Measurements from ENCODE around the gene PSMC3. TPM values are rescaled to one million over a fixed set of nuclear protein-coding genes. Genes with fewer than 3 reads are reported as not detected.
A peak's percentile ranks its signal among the peaks of the same experiment; 100 is the strongest.

The PSMC3 gene
- total and polyA plus RNA-seq, 2 of the 13 experiments (the other 11 are each of a cell fraction or from before 2014, with no cell fraction given) = 75.8 to 214 TPM

DNA sequence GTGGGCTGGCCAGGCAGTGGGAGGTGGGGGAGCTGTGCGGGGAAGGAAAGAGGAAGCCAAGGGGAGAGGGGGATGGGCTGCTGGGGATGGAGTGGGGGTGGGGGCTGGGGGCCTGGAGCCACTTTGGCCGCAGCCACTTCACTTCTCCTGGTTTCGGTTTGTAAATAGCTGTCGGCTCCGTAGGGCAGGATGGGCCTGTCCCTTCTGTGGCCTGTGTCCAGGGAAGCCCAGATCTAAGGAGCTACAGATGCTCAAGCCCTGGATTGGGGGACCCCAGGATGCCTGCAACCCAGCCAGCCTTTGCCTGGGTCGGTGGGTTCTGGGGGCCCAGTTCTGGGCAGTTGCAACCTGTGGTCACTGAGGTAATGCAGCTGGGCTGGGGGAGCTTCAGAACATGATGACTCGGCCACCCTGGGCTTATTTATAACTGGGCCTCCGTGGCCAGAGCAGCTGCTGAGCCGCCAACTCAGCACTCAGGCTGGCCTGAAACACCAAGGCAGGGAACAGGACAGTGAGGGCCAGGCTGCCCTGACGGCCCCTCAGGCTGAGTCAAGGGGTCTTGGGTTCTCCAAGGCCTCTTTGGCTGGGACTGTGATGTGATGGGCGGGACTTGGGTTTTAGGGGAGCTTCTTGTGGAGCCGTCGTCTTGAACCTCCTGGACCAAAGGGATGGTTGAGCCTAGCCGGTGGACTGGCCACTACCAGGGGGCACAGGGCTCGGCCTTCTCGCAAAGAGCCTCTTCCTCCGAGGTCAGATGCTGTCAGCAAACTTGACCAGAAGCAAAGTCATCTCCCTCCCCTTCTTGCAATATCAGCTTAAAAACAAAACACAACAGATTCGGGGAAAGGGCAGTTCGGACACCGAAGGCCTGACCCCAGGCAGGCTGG is 32.8 kb downstream of the PSMC3 start (continued):
- TF ChIP-seq, protein P1, sequence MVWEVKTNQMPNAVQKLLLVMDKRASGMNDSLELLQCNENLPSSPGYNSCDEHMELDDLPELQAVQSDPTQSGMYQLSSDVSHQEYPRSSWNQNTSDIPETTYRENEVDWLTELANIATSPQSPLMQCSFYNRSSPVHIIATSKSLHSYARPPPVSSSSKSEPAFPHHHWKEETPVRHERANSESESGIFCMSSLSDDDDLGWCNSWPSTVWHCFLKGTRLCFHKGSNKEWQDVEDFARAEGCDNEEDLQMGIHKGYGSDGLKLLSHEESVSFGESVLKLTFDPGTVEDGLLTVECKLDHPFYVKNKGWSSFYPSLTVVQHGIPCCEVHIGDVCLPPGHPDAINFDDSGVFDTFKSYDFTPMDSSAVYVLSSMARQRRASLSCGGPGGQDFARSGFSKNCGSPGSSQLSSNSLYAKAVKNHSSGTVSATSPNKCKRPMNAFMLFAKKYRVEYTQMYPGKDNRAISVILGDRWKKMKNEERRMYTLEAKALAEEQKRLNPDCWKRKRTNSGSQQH (CRISPR knock-in tag; IDR thresholded peaks at IDR 0.05; ENCODE audit: low read depth) = no peak
- peak; percentile 30; the same call in 1 of the 2 replicates for TF ChIP-seq MAFF (IDR thresholded peaks at IDR 0.05; ENCODE audit: low read depth, low read length)
- TF ChIP-seq GABPB1 (CRISPR knock-in tag; IDR thresholded peaks at IDR 0.05) = no peak
- no peak for TF ChIP-seq RFX1 (IDR thresholded peaks at IDR 0.05)
- TF ChIP-seq, protein P2, sequence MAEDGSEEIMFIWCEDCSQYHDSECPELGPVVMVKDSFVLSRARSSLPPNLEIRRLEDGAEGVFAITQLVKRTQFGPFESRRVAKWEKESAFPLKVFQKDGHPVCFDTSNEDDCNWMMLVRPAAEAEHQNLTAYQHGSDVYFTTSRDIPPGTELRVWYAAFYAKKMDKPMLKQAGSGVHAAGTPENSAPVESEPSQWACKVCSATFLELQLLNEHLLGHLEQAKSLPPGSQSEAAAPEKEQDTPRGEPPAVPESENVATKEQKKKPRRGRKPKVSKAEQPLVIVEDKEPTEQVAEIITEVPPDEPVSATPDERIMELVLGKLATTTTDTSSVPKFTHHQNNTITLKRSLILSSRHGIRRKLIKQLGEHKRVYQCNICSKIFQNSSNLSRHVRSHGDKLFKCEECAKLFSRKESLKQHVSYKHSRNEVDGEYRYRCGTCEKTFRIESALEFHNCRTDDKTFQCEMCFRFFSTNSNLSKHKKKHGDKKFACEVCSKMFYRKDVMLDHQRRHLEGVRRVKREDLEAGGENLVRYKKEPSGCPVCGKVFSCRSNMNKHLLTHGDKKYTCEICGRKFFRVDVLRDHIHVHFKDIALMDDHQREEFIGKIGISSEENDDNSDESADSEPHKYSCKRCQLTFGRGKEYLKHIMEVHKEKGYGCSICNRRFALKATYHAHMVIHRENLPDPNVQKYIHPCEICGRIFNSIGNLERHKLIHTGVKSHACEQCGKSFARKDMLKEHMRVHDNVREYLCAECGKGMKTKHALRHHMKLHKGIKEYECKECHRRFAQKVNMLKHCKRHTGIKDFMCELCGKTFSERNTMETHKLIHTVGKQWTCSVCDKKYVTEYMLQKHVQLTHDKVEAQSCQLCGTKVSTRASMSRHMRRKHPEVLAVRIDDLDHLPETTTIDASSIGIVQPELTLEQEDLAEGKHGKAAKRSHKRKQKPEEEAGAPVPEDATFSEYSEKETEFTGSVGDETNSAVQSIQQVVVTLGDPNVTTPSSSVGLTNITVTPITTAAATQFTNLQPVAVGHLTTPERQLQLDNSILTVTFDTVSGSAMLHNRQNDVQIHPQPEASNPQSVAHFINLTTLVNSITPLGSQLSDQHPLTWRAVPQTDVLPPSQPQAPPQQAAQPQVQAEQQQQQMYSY (CRISPR knock-in tag; IDR thresholded peaks at IDR 0.05) = no peak

DNA sequence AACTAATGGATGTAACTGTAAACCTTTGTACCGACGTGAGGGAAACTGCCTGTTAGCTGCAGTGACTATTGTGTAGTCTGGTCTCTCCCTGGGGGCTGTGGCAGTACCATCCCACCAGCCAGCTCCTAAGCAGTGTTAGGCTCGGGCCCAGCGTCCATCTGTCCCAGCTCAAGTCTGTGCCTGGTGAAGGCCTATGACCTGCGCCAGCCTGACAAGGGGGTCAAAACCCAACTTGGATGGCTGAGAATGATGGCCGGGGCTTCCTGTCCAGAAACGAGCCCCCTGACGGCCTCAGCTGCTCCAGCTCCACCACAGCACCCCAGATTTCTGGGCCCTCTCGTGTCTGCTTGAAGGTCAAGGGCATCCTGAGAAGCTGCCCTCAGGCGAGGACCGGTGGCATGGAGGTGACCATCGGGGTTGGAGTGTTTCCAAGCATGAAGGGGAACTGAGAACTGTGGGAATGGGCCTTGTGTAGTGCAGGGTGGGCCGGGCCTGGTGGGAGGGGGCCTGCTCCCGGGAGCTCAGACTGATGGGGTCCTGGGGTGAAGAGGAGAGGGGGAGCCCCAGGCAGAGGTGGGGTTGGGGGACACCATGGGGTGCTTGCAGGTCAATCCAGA is 33.6 kb downstream of the PSMC3 start:
- ChIA-PET POLR2A (interaction anchor here (1.0 to 1.1 kb wide), 2 partner anchors 18 to 34 kb away, joined by 3 to 7 read pairs; partner anchors contain the start of gene PSMC3), CTCF (ENCODE audit: low intra/inter-chr PET ratio, low total read pairs) (no interaction called here)
- no peaks in the 10 kb centered on the region for H4K20me1 ChIP-seq (ENCODE audit: insufficient read depth, low read length)
- no TSS peak for BruUV-seq (replicated peaks)
- H3K4me1 ChIP-seq (ENCODE audit: insufficient read depth, low read length) = peaks cover 58% of the 10 kb centered on the region
- H3K27ac ChIP-seq (ENCODE audit: extremely low read length, insufficient read depth, low read length) = no peak overlapping the region
- DNase-seq (ENCODE audit: low spot score) (no peak), ATAC-seq (no peak), FAIRE-seq (no peak)
- H3K9me3 ChIP-seq (ENCODE audit: low read length) = no peaks in the 10 kb centered on the region
- peak overlapping the region; percentile 65 for H3K4me2 ChIP-seq (ENCODE audit: low read depth, low read length)
- intact Hi-C loops (cut with micrococcal nuclease; ENCODE audit: unreplicated experiment) (no loop called here), in situ Hi-C loops (cut with HindIII; ENCODE audit: extremely low pct_ligation_motif_present, low pct_unique_long_range_greater_than_20kb) (no loop called here)
- no peak overlapping the region for H3K9ac ChIP-seq (ENCODE audit: insufficient read depth, low read depth, low read length)
- H2AFZ ChIP-seq (ENCODE audit: low read length) = no peak overlapping the region
- TF ChIP-seq, protein P3, sequence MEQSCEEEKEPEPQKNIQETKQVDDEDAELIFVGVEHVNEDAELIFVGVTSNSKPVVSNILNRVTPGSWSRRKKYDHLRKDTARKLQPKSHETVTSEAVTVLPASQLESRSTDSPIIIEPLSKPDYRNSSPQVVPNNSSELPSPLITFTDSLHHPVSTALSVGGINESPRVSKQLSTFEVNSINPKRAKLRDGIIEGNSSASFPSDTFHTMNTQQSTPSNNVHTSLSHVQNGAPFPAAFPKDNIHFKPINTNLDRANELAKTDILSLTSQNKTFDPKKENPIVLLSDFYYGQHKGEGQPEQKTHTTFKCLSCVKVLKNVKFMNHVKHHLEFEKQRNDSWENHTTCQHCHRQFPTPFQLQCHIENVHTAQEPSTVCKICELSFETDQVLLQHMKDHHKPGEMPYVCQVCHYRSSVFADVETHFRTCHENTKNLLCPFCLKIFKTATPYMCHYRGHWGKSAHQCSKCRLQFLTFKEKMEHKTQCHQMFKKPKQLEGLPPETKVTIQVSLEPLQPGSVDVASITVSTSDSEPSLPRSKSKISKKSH (CRISPR knock-in tag; IDR thresholded peaks at IDR 0.05; ENCODE audit: borderline replicate concordance) = 0 out of 2 replicates have a peak, but pooled peaks have one; percentile 28
- no peak for TF ChIP-seq ZNF263 (CRISPR knock-in tag; IDR thresholded peaks at IDR 0.05)
- H3K79me2 ChIP-seq (ENCODE audit: insufficient read depth, low read length) = no peaks in the 10 kb centered on the region
- peaks cover 0 to 9% of the 10 kb centered on the region in 2 experiments; a peak in 2 of 5 replicates for H3K27me3 ChIP-seq (ENCODE audit: control insufficient read depth in 1 of 2, insufficient read depth in 2 of 2, low read length in 2 of 2)
- WGBS (ENCODE audit: low lambda C conversion rate) = 19% methylated on average over 7 of the region's 14 CpGs
- no peaks in the 10 kb centered on the region for H3K36me3 ChIP-seq (replicated peaks in 1 of 2; ENCODE audit: control insufficient read depth in 1 of 2, insufficient read depth in 2 of 2, low read length in 2 of 2)
- H3K4me3 ChIP-seq (replicated peaks in 1 of 3; ENCODE audit: insufficient read depth in 1 of 3, low read depth in 2 of 3, low read length in 3 of 3) = peak overlapping the region in 2 of 3 experiments; percentile 11 to 52; a peak in 2 of 6 replicates
